HT-29 (cell line): ENCODE data around the gene LRCH1. TPM values are rescaled to one million over a fixed set of nuclear protein-coding genes. Genes with fewer than 3 reads are reported as not detected.

Experiments
- DNase-seq: peaks from one replicate; pipeline ENCODE4 v3.0.0-alpha.2; 2015; ENCODE audit warnings: low spot score
- total RNA-seq: library from RNA; depleted of rRNA; stranded (reverse); fragments of >200 nt; shearing (Covaris generic); gene quantifications from 2 replicates; pipeline ENCODE4 v1.2.3, GENCODE V29; 2014

LRCH1 gene
- total RNA-seq, 1 experiment from 2014 or later, result 13.5 TPM

GRCh38 chr13:46664195-46664594 lies 111.2 kb downstream of the LRCH1 start:
- no peak for DNase-seq

GRCh38 chr13:46665248-46665632 lies 112.3 kb downstream of the LRCH1 start:
- peak; percentile 14 for DNase-seq

DNA sequence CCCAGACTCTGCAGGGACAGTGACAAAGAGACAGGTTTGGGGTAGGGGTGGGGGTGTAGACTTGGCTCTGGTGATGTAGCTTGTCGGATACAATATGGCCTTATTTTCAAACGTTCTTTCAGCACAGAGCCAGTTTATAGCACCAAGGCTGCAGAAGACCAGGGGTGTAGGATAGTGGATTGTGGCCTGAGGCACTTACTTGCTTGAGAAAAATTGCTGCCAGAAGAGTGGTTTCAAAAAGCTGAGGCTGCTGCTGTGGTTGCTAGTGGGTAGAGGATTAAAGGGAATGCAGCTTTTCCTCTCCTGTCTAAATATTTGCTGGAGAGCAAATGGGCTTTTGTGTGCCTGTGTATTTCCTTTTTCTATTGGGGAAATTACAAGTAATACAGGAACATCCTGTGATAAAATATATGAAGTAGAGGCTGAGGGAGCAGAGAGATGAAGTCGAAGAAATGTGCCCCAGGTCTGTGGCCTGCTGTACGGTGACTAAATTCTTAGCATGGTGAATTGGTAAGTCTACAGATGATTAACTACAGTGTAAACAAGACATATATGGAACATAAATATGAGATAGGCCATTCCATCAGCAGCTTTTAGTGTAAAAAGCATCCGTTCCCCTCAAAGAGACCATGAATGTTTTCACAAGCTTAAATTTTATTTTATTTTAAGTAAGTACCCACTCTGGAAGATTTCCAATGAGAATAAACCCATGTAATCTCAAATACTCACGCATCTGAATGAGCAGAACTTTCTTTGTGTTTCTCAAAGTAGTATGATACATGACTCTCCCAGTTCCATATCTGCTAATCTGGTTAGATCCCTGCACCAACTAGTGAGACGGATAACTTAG lies 112.9 kb downstream of the LRCH1 start:
- peak; percentile 76 for DNase-seq

GRCh38 chr13:46666727-46667456 lies 113.9 kb downstream of the LRCH1 start:
- DNase-seq, result no peak

DNA sequence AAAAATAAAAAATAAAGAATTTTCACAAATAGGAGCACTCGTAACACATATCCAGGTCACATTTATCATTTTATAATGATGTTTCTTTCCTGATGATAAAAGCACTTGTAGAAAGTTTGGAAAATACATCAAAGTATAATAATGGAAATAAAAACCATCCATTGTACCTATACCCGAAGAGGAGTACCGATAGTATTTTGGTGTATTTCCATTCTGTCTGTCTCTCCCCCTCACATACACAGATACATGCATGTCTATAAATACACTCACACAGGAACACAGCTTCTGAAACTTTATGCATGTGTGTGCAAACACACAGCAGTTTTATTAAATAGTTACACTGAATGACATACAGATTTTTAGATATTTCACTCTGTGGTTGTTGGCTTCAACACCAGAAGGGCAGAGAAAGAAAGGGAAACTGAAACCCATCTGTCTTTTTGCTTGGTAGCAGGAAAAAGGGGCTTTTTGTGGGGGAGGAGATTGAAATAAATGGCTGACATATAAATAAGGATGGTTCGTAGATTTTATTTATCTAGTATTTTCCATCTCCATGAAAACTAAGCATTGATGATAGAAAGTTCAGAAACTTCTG lies 114.8 kb downstream of the LRCH1 start:
- DNase-seq, result no peak

- DNase-seq, result no peak
Measured at GRCh38 chr13:46668302-46668720, 115.3 kb downstream of the LRCH1 start.

GRCh38 chr13:46668931-46669525 lies 116.1 kb downstream of the LRCH1 start:
- no peak for DNase-seq

GRCh38 chr13:46672338-46673090 lies 119.5 kb downstream of the LRCH1 start:
- DNase-seq, result no peak

DNA sequence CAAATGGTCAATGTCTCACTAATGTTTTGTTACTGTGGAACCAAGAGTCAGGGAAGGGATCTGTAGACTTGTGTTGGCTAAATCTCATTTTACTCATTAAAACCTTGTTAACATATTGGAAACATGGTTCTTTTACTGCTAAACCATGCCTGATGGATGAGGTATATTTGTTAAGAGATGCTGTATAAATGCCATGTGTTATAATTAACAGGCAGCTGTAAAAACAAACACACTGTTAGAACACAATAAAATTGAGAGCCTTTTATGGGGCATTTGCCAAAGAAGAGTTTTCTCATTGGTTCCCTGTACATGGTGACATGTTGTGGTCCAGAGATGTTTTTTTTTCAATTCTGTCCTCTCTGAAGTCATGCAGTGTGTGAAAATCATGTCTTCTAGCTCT lies 122.0 kb downstream of the LRCH1 start:
- no peak for DNase-seq

DNA sequence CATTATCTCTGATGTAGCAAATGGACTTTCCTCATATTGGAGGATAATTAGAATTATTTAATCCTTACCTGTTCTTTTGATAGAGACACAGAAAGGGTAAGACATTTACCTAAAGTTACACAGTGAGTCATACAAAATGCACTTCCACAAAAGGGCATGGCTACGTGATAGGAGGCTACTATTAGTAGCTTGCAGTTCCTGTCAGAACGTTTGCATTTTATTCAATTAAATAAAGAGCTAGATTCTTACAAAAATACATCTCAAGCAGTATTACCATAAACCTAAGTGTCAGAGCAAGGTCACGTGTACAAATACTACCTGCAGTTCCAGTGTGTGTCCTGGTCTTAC lies 123.4 kb downstream of the LRCH1 start:
- no peak for DNase-seq

DNA sequence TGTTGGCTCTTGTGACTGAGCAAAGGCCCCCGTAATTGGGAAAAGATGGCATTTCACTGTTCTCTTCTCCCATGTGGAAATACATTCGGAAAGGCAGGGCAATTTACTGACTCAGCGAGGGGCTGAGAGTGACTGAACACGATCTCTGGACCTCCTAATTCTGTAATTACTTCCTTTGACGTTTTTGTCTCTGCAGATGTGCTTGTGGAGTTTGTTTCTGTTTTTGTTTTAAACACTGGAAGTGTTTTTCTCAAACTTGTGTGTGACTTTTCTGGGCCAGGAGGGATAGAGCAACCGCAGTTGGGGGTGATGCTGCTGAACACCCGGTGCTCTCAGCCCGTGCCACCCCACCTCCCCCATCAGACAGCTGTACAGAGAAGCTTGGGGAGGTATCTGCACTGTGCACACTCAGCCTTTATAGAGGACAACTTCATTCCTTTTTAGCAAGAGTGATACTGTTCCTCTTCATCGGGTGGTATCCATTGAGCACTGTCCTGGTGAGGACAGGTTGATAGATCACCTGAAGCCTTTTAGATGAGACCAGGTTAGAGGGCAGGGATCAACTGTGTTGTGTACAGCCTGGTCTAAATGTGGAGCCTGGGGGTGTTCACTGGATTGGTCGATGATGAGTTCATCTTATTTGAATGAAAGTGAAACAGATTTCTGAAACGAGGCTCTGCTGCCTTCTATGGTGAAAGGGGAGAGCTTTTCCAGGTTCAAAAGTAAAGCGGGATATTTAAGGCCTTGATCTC lies 126.6 kb downstream of the LRCH1 start:
- no peak for DNase-seq

- no peak for DNase-seq
Measured at GRCh38 chr13:46682015-46682414, 129.0 kb downstream of the LRCH1 start.

GRCh38 chr13:46682707-46683106 lies 129.7 kb downstream of the LRCH1 start:
- no peak for DNase-seq

GRCh38 chr13:46683676-46684260 lies 130.8 kb downstream of the LRCH1 start:
- DNase-seq, result no peak

DNA sequence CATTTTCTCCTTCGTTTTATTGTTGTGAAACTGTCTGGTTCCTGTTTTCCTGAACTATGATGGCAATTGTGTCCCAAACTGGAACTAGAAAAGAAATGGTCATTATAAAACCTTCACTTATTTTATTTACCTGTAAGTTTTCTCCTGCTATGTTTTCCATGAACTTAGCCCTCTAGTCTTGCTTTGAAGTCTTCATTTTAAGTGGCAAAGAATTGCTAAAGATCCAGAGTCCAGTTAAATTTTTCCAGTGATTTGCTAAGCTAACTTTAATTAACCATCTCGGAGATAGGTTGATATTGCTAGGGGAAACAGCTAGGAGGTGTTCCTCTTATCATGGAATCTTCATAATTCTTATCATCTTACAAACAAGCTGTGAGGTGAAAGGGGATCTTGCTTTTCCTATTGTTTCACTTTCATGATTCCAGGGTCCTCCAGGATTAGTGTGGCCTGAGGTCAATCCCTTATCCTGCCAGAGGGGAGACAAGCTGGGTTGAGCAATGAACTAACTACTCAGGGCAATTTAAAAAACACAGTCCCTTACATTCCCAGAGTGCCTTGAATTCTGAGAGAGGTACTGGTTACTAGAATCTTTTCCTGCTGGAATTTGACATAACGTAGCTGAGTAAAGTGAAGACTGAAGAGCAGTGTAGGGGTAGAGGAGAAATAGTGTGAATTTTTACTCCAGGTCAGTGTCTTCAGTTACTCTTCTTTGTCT lies 131.5 kb downstream of the LRCH1 start:
- DNase-seq, result peak; percentile 22

- DNase-seq, result no peak
Measured at GRCh38 chr13:46685006-46685730, 132.2 kb downstream of the LRCH1 start.

GRCh38 chr13:46686171-46686570 lies 133.2 kb downstream of the LRCH1 start:
- DNase-seq, result no peak

DNA sequence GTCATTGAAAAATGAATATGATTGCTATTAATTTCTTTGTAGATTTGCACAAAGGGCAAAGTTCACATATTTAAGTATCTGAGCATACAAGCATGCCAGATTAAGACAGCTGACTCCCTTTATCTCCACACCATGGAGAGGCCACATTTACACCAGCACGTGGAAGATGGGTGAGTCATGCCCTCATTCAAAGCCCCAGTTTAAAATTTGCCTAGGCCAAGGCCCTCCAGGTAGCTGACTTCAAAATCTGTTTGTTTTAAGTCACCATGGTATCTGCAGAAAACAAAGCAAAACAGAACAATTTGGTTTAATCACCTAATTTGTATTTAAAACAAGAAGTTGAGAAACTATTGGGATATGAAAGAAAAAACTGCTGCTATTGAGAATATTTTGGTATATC lies 134.8 kb downstream of the LRCH1 start:
- DNase-seq, result peak; percentile 44

DNA sequence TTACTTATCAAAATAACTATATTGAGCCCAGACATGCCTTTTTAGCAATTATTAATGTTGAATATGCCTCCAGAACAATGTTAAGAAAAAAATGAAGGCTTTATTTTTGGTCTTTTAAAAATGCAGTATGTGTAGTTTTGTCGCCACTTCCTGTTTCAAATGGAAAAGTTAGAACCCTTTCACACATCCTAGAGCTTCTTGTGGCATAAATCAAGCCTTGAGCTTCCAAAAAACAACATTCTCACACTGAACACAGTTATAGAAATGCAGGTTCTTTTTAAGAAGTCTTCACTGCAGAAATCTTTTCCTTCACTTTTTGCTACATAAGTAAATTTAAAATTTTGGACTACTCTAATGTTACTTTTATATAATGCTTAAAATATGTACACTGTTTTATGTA lies 135.3 kb downstream of the LRCH1 start:
- no peak for DNase-seq
